Body of pancreas (tissue), 4 donors: ENCODE data around the gene ZRANB3. TPM values are rescaled to one million over a fixed set of nuclear protein-coding genes. Genes with fewer than 3 reads are reported as not detected.

Experiments
- ATAC-seq: fragments of 150-250 bp; one replicate; pipeline ENCODE4 v1.9.1; 2016
- DNase-seq, 4 donors: peaks; one replicate each; pipeline ENCODE4 v3.0.0-alpha.2; 2019
- H3K27ac ChIP-seq, 4 donors: fragments of 200-600 bp; sonication (generic); 1 replicate in 3 of 4; 2 replicates in 1 of 4; pipeline versions ENCODE4 v1.5.1 to v1.6.1; 2016 to 2019; ENCODE audit warnings: mild to moderate bottlenecking in 1 of 4, mixed read lengths in 1 of 4, moderate library complexity in 1 of 4
- H3K27me3 ChIP-seq, 2 donors: fragments of 200-600 bp; sonication (generic); one replicate each; pipeline ENCODE4 v1.6.0; 2016; ENCODE audit warnings: mild to moderate bottlenecking in 1 of 2
- H3K36me3 ChIP-seq, 2 donors: fragments of 200-600 bp; sonication (generic); replicated peaks in 1 of 2; 2 replicates each; pipeline ENCODE4 v1.5.1; 2016; ENCODE audit warnings: low read depth in 2 of 2; ENCODE audit not compliant: insufficient read depth in 1 of 2
- H3K4me1 ChIP-seq: fragments of 200-600 bp; sonication (generic); one replicate; pipeline ENCODE4 v1.6.0; 2016
- H3K4me3 ChIP-seq, 2 donors: fragments of 200-600 bp; sonication (generic); 1 replicate in 1 of 2; 2 replicates in 1 of 2; pipeline ENCODE4 v1.5.1; 2016 to 2019
- H3K9me3 ChIP-seq, 3 donors: fragments of 200-600 bp; sonication (generic); 1 replicate in 2 of 3; 2 replicates in 1 of 3; pipeline ENCODE4 v1.5.1; 2016
- POLR2A ChIP-seq, 3 donors: fragments of 450-650 bp; IDR thresholded peaks; one replicate each; pipeline ENCODE4 v1.6.1; 2016; ENCODE audit warnings: antibody characterized with exemption in 3 of 3, mild to moderate bottlenecking in 2 of 3
- WGBS, 2 donors: methylation state at CpG; one replicate each; pipeline ENCODE4 v1.1.5; 2017; 5-methylcytosine and 5-hydroxymethylcytosine counted together
- intact Hi-C: fragments of 100-400 bp; cut with DNase I; formaldehyde crosslinking; loops from one replicate; pipeline ENCODE4 v1.15.1; 2023
- total RNA-seq, 2 donors: library from RNA; depleted of rRNA; stranded (reverse); fragments of >200 nt; gene quantifications; one replicate each; pipeline ENCODE4 v1.1.0, GENCODE V29; 2016
- TF ChIP-seq, protein P1 (sequence below), 7 experiments: fragments of 450-650 bp in 4 of 7; fragments of 200-600 bp in 3 of 7; sonication (generic) in 3 of 7; IDR thresholded peaks; one replicate each; pipeline ENCODE4 v1.5.1; 2016 to 2019; ENCODE audit warnings: antibody characterized with exemption in 7 of 7

ZRANB3 gene
- total RNA-seq, 2 donors from 2014 or later = 3.4 to 10.2 TPM

DNA sequence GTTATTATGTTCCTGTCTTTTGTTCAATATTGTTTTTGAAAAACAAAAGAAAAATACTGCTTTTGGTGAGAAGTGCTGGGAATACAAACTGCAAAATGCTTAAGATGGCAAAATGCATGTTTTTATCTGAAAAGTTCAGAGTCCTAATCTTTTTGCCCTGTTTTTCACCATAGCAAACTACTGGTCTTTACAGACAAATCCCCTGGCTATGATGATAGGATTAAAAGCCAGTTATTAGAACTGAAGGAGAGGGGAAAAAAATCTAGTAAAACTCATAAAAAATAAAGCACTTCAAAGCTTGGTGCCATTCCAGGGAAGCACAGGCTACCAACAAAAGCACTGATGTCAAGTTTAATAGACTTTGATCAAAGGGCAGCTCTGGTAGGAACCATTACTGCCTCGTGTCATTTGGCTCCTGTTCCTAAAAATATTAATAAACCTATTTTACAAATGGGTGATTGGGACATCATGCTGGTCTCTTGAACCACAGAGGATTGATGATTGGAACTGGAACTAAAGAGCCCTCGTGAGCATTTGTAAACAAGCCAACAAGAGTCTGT, 284.2 kb downstream of the ZRANB3 start:
- Histone ChIP-seq H3K27ac (no peak overlapping the region), H3K27me3 (no peaks in the 10 kb centered on the region), H3K9me3 (peaks cover 0 to 8% (median 0%) of the 10 kb centered on the region in 3 donors), H3K4me3 (no peak overlapping the region), H3K4me1 (no peaks in the 10 kb centered on the region), H3K36me3 (no peaks in the 10 kb centered on the region)
- intact Hi-C loops = no loop called here
- WGBS, 2 donors = 63 to 75% methylated on average over 2 of the region's 2 CpGs
- TF ChIP-seq POLR2A (IDR thresholded peaks at IDR 0.05) = no peak
- TF ChIP-seq, protein P1, sequence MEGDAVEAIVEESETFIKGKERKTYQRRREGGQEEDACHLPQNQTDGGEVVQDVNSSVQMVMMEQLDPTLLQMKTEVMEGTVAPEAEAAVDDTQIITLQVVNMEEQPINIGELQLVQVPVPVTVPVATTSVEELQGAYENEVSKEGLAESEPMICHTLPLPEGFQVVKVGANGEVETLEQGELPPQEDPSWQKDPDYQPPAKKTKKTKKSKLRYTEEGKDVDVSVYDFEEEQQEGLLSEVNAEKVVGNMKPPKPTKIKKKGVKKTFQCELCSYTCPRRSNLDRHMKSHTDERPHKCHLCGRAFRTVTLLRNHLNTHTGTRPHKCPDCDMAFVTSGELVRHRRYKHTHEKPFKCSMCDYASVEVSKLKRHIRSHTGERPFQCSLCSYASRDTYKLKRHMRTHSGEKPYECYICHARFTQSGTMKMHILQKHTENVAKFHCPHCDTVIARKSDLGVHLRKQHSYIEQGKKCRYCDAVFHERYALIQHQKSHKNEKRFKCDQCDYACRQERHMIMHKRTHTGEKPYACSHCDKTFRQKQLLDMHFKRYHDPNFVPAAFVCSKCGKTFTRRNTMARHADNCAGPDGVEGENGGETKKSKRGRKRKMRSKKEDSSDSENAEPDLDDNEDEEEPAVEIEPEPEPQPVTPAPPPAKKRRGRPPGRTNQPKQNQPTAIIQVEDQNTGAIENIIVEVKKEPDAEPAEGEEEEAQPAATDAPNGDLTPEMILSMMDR (IDR thresholded peaks at IDR 0.05) = no peak
- ATAC-seq = no peak
- DNase-seq = no peak

DNA sequence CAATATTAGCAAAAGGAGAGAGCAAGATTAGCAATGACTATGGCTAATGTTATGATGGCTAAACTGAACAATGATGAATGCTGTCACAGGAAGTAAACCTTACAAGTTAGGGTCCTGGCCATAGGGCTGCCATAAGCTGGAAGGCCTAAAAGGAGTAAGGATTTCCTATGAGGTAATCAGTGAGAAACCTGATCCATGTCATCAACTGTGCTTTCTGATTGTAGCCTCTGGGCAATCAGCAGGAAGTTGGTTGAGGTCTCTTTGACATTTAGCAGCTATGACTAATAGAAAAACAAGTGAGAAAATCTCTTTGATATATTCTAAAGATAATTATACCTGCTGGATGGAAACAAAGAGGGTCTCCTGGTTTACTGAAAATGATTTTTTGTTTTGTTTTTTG, 285.9 kb downstream of the ZRANB3 start:
- TF ChIP-seq, protein P1 (IDR thresholded peaks at IDR 0.05) = no peak
- TF ChIP-seq POLR2A (IDR thresholded peaks at IDR 0.05) = no peak
- H3K4me3 ChIP-seq = no peak overlapping the region
- no peaks in the 10 kb centered on the region for H3K4me1 ChIP-seq
- no peaks in the 10 kb centered on the region for H3K27me3 ChIP-seq
- H3K9me3 ChIP-seq = no peaks in the 10 kb centered on the region
- DNase-seq (no peak), ATAC-seq (no peak)
- no peak overlapping the region for H3K27ac ChIP-seq
- H3K36me3 ChIP-seq = no peaks in the 10 kb centered on the region
- intact Hi-C loops = no loop called here

- no peaks in the 10 kb centered on the region for H3K27me3 ChIP-seq
- intact Hi-C loops = no loop called here
Observed at GRCh38 chr2:135238651-135239050, 292.4 kb downstream of the ZRANB3 start.

GRCh38 chr2:135230150-135230549, 300.9 kb downstream of the ZRANB3 start:
- TF ChIP-seq, protein P1 (IDR thresholded peaks at IDR 0.05) = no peak
- no peak for TF ChIP-seq POLR2A (IDR thresholded peaks at IDR 0.05)
- Histone ChIP-seq H3K9me3 (peaks cover 0 to 6% (median 0%) of the 10 kb centered on the region in 3 donors), H3K27ac (no peak overlapping the region), H3K4me3 (no peak overlapping the region), H3K36me3 (no peaks in the 10 kb centered on the region), H3K4me1 (no peaks in the 10 kb centered on the region), H3K27me3 (no peaks in the 10 kb centered on the region)
- ATAC-seq (no peak), DNase-seq (no peak)
- intact Hi-C loops = no loop called here
- 30 to 39% methylated on average over 1 of the region's 1 CpG for WGBS, 2 donors

More at GRCh38 chr2:135238651-135239050, 292.4 kb downstream of the ZRANB3 start:
- TF ChIP-seq, protein P1 (IDR thresholded peaks at IDR 0.05) = no peak
- no peak for TF ChIP-seq POLR2A (IDR thresholded peaks at IDR 0.05)
- H3K36me3 ChIP-seq = no peaks in the 10 kb centered on the region
- WGBS, 2 donors = 91 to 100% methylated on average over 2 of the region's 2 CpGs
- DNase-seq (no peak), ATAC-seq (no peak)
- no peaks in the 10 kb centered on the region for H3K4me1 ChIP-seq
- H3K27ac ChIP-seq = no peak overlapping the region
- H3K9me3 ChIP-seq = no peaks in the 10 kb centered on the region
- H3K4me3 ChIP-seq = no peak overlapping the region

- no peak for ATAC-seq
- Histone ChIP-seq H3K27ac (no peak overlapping the region), H3K27me3 (no peaks in the 10 kb centered on the region), H3K9me3 (peaks cover 0 to 6% (median 0%) of the 10 kb centered on the region in 3 donors), H3K4me3 (no peak overlapping the region), H3K36me3 (no peaks in the 10 kb centered on the region), H3K4me1 (no peaks in the 10 kb centered on the region)
- WGBS, 2 donors = 88% methylated on average over 1 of the region's 1 CpG
- TF ChIP-seq, protein P1 (IDR thresholded peaks at IDR 0.05) = no peak
- intact Hi-C loops = no loop called here
- no peak for DNase-seq
Observed at GRCh38 chr2:135227386-135227785, 303.6 kb downstream of the ZRANB3 start.
